Mesodermal cell (in vitro differentiated cells): ENCODE measurements around the gene KCNF1.
"Not testable (repeated sequence)": the region's sequence is repeated elsewhere in the genome, so short reads cannot be mapped to it uniquely, and the experiment has no call there.

Experiments
- H3K27ac ChIP-seq: 2 replicates; pipeline ENCODE4 v1.7.0; 2013; ENCODE audit warnings: mild to moderate bottlenecking, low read depth, low read length, moderate library complexity; ENCODE audit not compliant: severe bottlenecking
- H3K36me3 ChIP-seq: 2 replicates; pipeline ENCODE4 v1.7.1; 2013; ENCODE audit warnings: mild to moderate bottlenecking, low read length, moderate library complexity; ENCODE audit not compliant: control insufficient read depth, insufficient read depth
- H3K4me1 ChIP-seq: one replicate; pipeline ENCODE4 v1.7.1; 2013; ENCODE audit warnings: mild to moderate bottlenecking, low read length; ENCODE audit not compliant: insufficient read depth, control insufficient read depth, poor library complexity, severe bottlenecking
- H3K4me3 ChIP-seq: 2 replicates; pipeline ENCODE4 v1.7.0; 2013; ENCODE audit warnings: low read length, control low read depth, mild to moderate bottlenecking; ENCODE audit not compliant: insufficient read depth, poor library complexity, severe bottlenecking; ENCODE audit errors: extremely low read depth
- H3K9me3 ChIP-seq: 2 replicates; pipeline ENCODE4 v1.7.1; 2013; ENCODE audit warnings: mild to moderate bottlenecking, low read length, moderate library complexity; ENCODE audit not compliant: control insufficient read depth
- WGBS, 2 experiments: methylation state at CpG; one replicate each; pipeline ENCODE4 v1.1.5; 2013; ENCODE audit warnings: missing lambda C conversion rate in 2 of 2; ENCODE audit not compliant: insufficient coverage in 2 of 2; 5-methylcytosine and 5-hydroxymethylcytosine counted together

Gene KCNF1

GRCh38 chr2:10957391-10957790 lies 45.7 kb downstream of the KCNF1 start:
- 100% methylated on average over 2 of the region's 3 CpGs for WGBS, 2 experiments

GRCh38 chr2:10958452-10958851 lies 46.7 kb downstream of the KCNF1 start:
- H3K4me3 ChIP-seq, H3K36me3 ChIP-seq, H3K9me3 ChIP-seq, H3K27ac ChIP-seq: not testable (repeated sequence)
- WGBS, 2 experiments, result 88 to 100% methylated on average over 3 of the region's 3 CpGs
- H3K4me1 ChIP-seq, result peaks cover 24% of the 10 kb centered on the region

More at GRCh38 chr2:10957391-10957790, 45.7 kb downstream of the KCNF1 start:
- H3K36me3 ChIP-seq, result no peaks in the 10 kb centered on the region
- peaks cover 19% of the 10 kb centered on the region for H3K4me1 ChIP-seq
- no peaks in the 10 kb centered on the region for H3K9me3 ChIP-seq
- no peak overlapping the region for H3K27ac ChIP-seq
- no peak overlapping the region for H3K4me3 ChIP-seq

- 93 to 94% methylated on average over 40 to 42 of the region's 58 CpGs for WGBS, 2 experiments
- Histone ChIP-seq H3K9me3 (no peaks in the 10 kb centered on the region), H3K4me1 (peaks cover 23% of the 10 kb centered on the region), H3K27ac (no peak overlapping the region), H3K36me3 (no peaks in the 10 kb centered on the region), H3K4me3 (no peak overlapping the region)
These were observed 49.1 kb downstream of the KCNF1 start for GRCh38 chr2:10960606-10961489.

- H3K9me3 ChIP-seq, result no peaks in the 10 kb centered on the region
- no peak overlapping the region for H3K4me3 ChIP-seq
- peaks cover 17% of the 10 kb centered on the region for H3K4me1 ChIP-seq
- H3K27ac ChIP-seq, result no peak overlapping the region
- 95 to 96% methylated on average over 12 to 13 of the region's 13 CpGs for WGBS, 2 experiments
- no peaks in the 10 kb centered on the region for H3K36me3 ChIP-seq
These were observed 49.7 kb downstream of the KCNF1 start for GRCh38 chr2:10961490-10961875.

GRCh38 chr2:10962004-10962403 lies 50.3 kb downstream of the KCNF1 start:
- H3K9me3 ChIP-seq, result no peaks in the 10 kb centered on the region
- 91 to 95% methylated on average over 10 to 13 of the region's 14 CpGs for WGBS, 2 experiments
- no peak overlapping the region for H3K4me3 ChIP-seq
- H3K27ac ChIP-seq, result no peak overlapping the region
- peaks cover 16% of the 10 kb centered on the region for H3K4me1 ChIP-seq
- no peaks in the 10 kb centered on the region for H3K36me3 ChIP-seq

- WGBS, 2 experiments, result 85 to 94% methylated on average over 2 to 5 of the region's 8 CpGs
- no peaks in the 10 kb centered on the region for H3K9me3 ChIP-seq
- H3K4me3 ChIP-seq, result no peak overlapping the region
- no peaks in the 10 kb centered on the region for H3K36me3 ChIP-seq
- peaks cover 8% of the 10 kb centered on the region for H3K4me1 ChIP-seq
- no peak overlapping the region for H3K27ac ChIP-seq
These were observed 51.4 kb downstream of the KCNF1 start for GRCh38 chr2:10963155-10963554.
